ENCODE measurements around the gene PABPN1L.

- TF ChIP-seq POLR2A (IDR thresholded peaks at IDR 0.05) (no peak), CTCF (IDR thresholded peaks at IDR 0.05) (peak in 1 of 3 experiments; percentile 13)
Measured at GRCh38 chr16:88886845-88887521, 20.5 kb upstream of the PABPN1L start.

All from vagina (tissue), 2 donors.